CD4-positive, alpha-beta T cell (primary cell): ENCODE results near the gene ZSCAN5B. TPM values are rescaled to one million over a fixed set of nuclear protein-coding genes. Genes with fewer than 3 reads are reported as not detected.
"Not testable (repeated sequence)": the region's sequence is repeated elsewhere in the genome, so short reads cannot be mapped to it uniquely, and the experiment has no call there.

Experiments used
- ATAC-seq: fragments of 200-7000 bp; cut with Tn5 transposase; one replicate; pipeline ENCODE4 v1.10.0; 2022; ENCODE audit warnings: mild to moderate bottlenecking; ENCODE audit not compliant: poor library complexity
- CTCF ChIA-PET: fragments of 350-600 bp; sonication (Branson Sonifier 250); formaldehyde crosslinking; loops from one replicate; lab custom pipeline; 2021; ENCODE audit warnings: antibody characterized with exemption, inconsistent platforms; lab: Charles Lee
- POLR2A ChIA-PET: fragments of 350-600 bp; sonication (Branson Sonifier 250); formaldehyde crosslinking; loops from one replicate; lab custom pipeline; 2021; ENCODE audit warnings: antibody characterized with exemption, inconsistent platforms; lab: Charles Lee
- DNase-seq, 14 experiments: peaks; one replicate each; pipeline ENCODE4 v3.0.0-alpha.2; 2013 to 2020; ENCODE audit warnings: mixed read lengths in 2 of 14
- H3K27ac ChIP-seq, 2 donors: one replicate each; pipeline versions ENCODE4 v1.5.1 to v1.7.0; 2013; ENCODE audit warnings: low read length in 2 of 2, low read depth in 1 of 2, mild to moderate bottlenecking in 1 of 2
- H3K27me3 ChIP-seq, 2 experiments: 1 replicate in 1 of 2; 2 replicates in 1 of 2; pipeline versions ENCODE4 v1.6.1 to v1.7.0; 2013; ENCODE audit warnings: low read length in 2 of 2, control low read depth in 1 of 2, mild to moderate bottlenecking in 1 of 2, moderate library complexity in 1 of 2; ENCODE audit not compliant: insufficient read depth in 2 of 2, control insufficient read depth in 1 of 2
- H3K36me3 ChIP-seq: one replicate; pipeline ENCODE4 v1.6.1; 2013; ENCODE audit warnings: low read length, control low read depth; ENCODE audit not compliant: insufficient read depth
- H3K4me1 ChIP-seq: one replicate; pipeline ENCODE4 v1.6.1; 2013; ENCODE audit warnings: low read length, control low read depth; ENCODE audit not compliant: insufficient read depth
- H3K4me3 ChIP-seq: one replicate; pipeline ENCODE4 v1.5.1; 2013; ENCODE audit warnings: mild to moderate bottlenecking, low read length, moderate library complexity
- H3K9me3 ChIP-seq, 2 experiments: 1 replicate in 1 of 2; 2 replicates in 1 of 2; pipeline versions ENCODE4 v1.6.1 to v1.7.0; 2013; ENCODE audit warnings: low read length in 2 of 2, mild to moderate bottlenecking in 2 of 2, control low read depth in 1 of 2, moderate library complexity in 1 of 2; ENCODE audit not compliant: control insufficient read depth in 1 of 2, insufficient read depth in 1 of 2
- H3K27ac Mint-ChIP-seq: one replicate; pipeline ENCODE4 v1.8.0; 2020; ENCODE audit warnings: mixed read lengths
- H3K27me3 Mint-ChIP-seq: one replicate; pipeline ENCODE4 v1.8.0; 2021; ENCODE audit warnings: mixed read lengths
- H3K36me3 Mint-ChIP-seq: one replicate; pipeline ENCODE4 v1.8.0; 2021; ENCODE audit warnings: low read depth, mixed read lengths
- H3K4me1 Mint-ChIP-seq: one replicate; pipeline ENCODE4 v1.8.0; 2021; ENCODE audit warnings: low read depth, mixed read lengths
- H3K4me3 Mint-ChIP-seq: one replicate; pipeline ENCODE4 v1.8.0; 2020; ENCODE audit warnings: mild to moderate bottlenecking, mixed read lengths
- H3K9me3 Mint-ChIP-seq: one replicate; pipeline ENCODE4 v1.8.0; 2020; ENCODE audit warnings: mixed read lengths
- CTCF ChIP-seq: fragments of 200-600 bp; IDR thresholded peaks from one replicate; pipeline ENCODE4 v1.8.0; 2022; ENCODE audit warnings: antibody characterized with exemption, mild to moderate bottlenecking
- intact Hi-C, 2 experiments: fragments of 100-400 bp; cut with DNase I in 1 of 2; cut with micrococcal nuclease in 1 of 2; formaldehyde crosslinking; loops; one replicate each; pipeline versions ENCODE4 v1.15.1 to v1.9.0; 2023 to 2025; cut with DNase I, micrococcal nuclease
- polyA plus RNA-seq, 2 donors: library from polyadenylated mRNA; unstranded; fragments of 120-200 nt; gene quantifications; one replicate each; pipeline ENCODE4 v1.2.1, GENCODE V29; 2013
- total RNA-seq, 174 experiments: library from RNA in 2 of 174; stranded (reverse) in 2 of 174; gene quantifications; one replicate each; pipeline ENCODE4 v1.2.3 and lab custom pipeline; 2021 to 2026

Gene ZSCAN5B
- not detected for total RNA-seq
- polyA plus RNA-seq (2013, experiment 1 of 2) = not detected
- polyA plus RNA-seq (2013, experiment 2 of 2) = 0.05 TPM
- total RNA-seq (lab: John Stamatoyannopoulos, UW) = 0 to 0.20 (median 0) reads per million in 172 experiments

DNA sequence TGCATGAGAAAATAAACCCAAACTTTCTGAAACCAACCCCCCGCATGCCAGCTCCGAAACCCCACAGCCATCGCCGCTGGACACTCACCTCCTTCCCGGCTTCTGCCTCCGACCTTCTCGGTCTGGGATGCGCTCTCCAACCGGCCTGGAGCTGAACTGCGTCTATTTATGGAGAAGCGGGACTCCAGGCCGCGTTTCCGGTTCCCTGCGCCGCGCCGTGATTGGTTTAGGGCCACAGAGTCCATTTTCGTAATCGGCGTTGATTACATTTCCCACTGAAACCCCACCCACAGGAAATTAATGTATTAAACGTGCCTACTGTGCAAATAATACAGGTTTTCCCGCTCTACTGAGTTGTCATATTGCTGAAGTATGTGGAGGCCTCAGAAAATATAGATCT is at the start of gene ZSCAN5B:
TSS of gene ZSCAN5B (minus strand) at position 138 of the 400 bp plus-strand sequence. CDS start 4,731 bp downstream, outside the sequence.
- POLR2A ChIA-PET = not testable (repeated sequence)

DNA sequence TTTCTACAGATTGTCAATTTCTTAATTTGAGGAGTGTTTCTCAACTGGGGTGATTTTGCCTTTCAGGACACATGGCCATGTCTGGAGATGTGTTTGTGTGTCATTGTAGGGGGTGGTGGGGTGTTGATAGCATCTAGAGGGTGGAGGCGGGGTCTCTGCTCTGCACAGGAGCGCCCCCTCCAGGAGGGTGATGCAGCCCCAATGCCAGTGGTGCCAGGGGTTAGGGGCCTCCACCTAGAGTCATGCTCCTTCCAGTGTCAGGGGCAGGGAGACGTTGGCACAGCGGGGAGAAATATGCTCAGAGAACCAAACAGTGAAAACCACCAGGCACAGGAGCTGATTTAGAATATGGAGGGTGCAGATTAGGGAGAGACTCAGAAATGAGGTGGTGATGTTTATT is 48.2 kb upstream of the ZSCAN5B start:
- POLR2A ChIA-PET, H3K27ac Mint-ChIP-seq, H3K9me3 Mint-ChIP-seq, H3K4me3 ChIP-seq, H3K36me3 Mint-ChIP-seq, H3K4me1 Mint-ChIP-seq, CTCF ChIA-PET, H3K36me3 ChIP-seq, H3K4me3 Mint-ChIP-seq, H3K4me1 ChIP-seq, H3K9me3 ChIP-seq, H3K27me3 Mint-ChIP-seq, H3K27ac ChIP-seq, intact Hi-C loops, H3K27me3 ChIP-seq, ATAC-seq, DNase-seq: not testable (repeated sequence)

More for the DNA sequence above, at the start of gene ZSCAN5B:
- CTCF ChIA-PET, H3K27me3 ChIP-seq, H3K27ac ChIP-seq, H3K4me1 Mint-ChIP-seq, DNase-seq, H3K9me3 Mint-ChIP-seq, H3K27ac Mint-ChIP-seq, ATAC-seq, H3K4me1 ChIP-seq, H3K9me3 ChIP-seq, H3K4me3 ChIP-seq, H3K27me3 Mint-ChIP-seq, H3K4me3 Mint-ChIP-seq, intact Hi-C loops, H3K36me3 Mint-ChIP-seq, H3K36me3 ChIP-seq: not testable (repeated sequence)

DNA sequence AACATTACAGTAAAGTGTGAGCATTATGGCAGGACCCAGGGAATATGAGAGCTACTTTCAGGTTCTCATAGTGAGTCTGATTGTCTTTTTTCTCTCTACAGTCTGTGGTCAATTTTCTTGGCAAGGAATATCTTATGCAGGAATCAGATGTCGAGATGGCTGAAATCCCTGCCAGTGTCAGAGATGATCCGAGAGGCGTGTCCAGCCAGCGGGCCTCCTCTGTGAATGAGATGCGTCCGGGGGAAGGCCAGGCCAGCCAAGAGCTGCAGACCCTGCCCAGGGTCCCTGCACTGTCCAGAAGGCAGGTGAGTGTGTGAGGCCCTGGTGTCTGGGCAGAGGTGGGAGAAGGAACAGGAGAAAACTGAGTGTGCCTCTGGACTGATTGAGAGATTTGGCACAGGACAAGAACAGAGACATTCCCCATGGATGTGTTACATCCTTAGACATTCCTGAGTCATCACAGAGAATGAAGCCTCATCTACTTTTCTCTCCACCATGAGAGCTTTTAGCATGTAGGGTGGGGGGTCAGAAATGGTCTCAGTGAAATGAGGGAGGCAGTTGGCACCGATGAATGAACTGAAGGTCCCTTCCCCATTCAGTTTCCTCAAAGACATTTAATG is 47.6 kb upstream of the ZSCAN5B start:
- CTCF ChIA-PET = no interaction called here
- no peak overlapping the region for H3K27ac Mint-ChIP-seq
- H3K27me3 Mint-ChIP-seq = no peaks in the 10 kb centered on the region
- no peak overlapping the region for H3K4me3 ChIP-seq
- no peak overlapping the region for H3K27ac ChIP-seq
- H3K4me1 ChIP-seq = no peaks in the 10 kb centered on the region
- H3K36me3 ChIP-seq = no peaks in the 10 kb centered on the region
- no peaks in the 10 kb centered on the region for H3K9me3 Mint-ChIP-seq
- H3K27me3 ChIP-seq = no peaks in the 10 kb centered on the region
- H3K9me3 ChIP-seq = no peaks in the 10 kb centered on the region
- no peak for TF ChIP-seq CTCF
- intact Hi-C loops = no loop called here
- POLR2A ChIA-PET = no interaction called here
- H3K4me3 Mint-ChIP-seq = no peak overlapping the region
- no peaks in the 10 kb centered on the region for H3K36me3 Mint-ChIP-seq
- DNase-seq (no peak), ATAC-seq (no peak)
- no peaks in the 10 kb centered on the region for H3K4me1 Mint-ChIP-seq

GRCh38 chr19:56223481-56223880 is 25.9 kb upstream of the ZSCAN5B start:
- no peak for TF ChIP-seq CTCF
- ATAC-seq = no peak
- Histone ChIP-seq H3K27ac (no peak overlapping the region), H3K4me3 (no peak overlapping the region), H3K36me3 (no peaks in the 10 kb centered on the region), H3K27me3 (peaks cover 0 to 2% of the 10 kb centered on the region in 2 experiments), H3K9me3 (no peaks in the 10 kb centered on the region), H3K4me1 (no peaks in the 10 kb centered on the region)
- Mint-ChIP-seq H3K4me1 (no peaks in the 10 kb centered on the region), H3K4me3 (no peak overlapping the region), H3K27ac (no peak overlapping the region), H3K27me3 (peaks cover 8% of the 10 kb centered on the region), H3K9me3 (no peaks in the 10 kb centered on the region), H3K36me3 (peaks cover 30% of the 10 kb centered on the region)
- ChIA-PET POLR2A (no interaction called here), CTCF (no interaction called here)
- intact Hi-C loops = no loop called here
- no peak for DNase-seq
